ENCODE data around the gene TRAF2. TPM values are rescaled to one million over a fixed set of nuclear protein-coding genes. Genes with fewer than 3 reads are reported as not detected.

The TRAF2 gene
- total RNA-seq, 3 donors from 2014 or later, result 3.4 to 8.9 (median 8.5) TPM

- Histone ChIP-seq H3K4me3 (no peak overlapping the region), H3K9me3 (no peaks in the 10 kb centered on the region), H3K36me3 (no peaks in the 10 kb centered on the region), H3K27ac (no peak overlapping the region), H3K27me3 (no peaks in the 10 kb centered on the region), H3K4me1 (no peaks in the 10 kb centered on the region)
- TF ChIP-seq POLR2A (IDR thresholded peaks at IDR 0.05), result no peak
- no peak for TF ChIP-seq POLR2AphosphoS5 (IDR thresholded peaks at IDR 0.05)
- TF ChIP-seq, protein P1, sequence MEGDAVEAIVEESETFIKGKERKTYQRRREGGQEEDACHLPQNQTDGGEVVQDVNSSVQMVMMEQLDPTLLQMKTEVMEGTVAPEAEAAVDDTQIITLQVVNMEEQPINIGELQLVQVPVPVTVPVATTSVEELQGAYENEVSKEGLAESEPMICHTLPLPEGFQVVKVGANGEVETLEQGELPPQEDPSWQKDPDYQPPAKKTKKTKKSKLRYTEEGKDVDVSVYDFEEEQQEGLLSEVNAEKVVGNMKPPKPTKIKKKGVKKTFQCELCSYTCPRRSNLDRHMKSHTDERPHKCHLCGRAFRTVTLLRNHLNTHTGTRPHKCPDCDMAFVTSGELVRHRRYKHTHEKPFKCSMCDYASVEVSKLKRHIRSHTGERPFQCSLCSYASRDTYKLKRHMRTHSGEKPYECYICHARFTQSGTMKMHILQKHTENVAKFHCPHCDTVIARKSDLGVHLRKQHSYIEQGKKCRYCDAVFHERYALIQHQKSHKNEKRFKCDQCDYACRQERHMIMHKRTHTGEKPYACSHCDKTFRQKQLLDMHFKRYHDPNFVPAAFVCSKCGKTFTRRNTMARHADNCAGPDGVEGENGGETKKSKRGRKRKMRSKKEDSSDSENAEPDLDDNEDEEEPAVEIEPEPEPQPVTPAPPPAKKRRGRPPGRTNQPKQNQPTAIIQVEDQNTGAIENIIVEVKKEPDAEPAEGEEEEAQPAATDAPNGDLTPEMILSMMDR (IDR thresholded peaks at IDR 0.05), result no peak
- no peak for DNase-seq (ENCODE audit: low spot score in 2 of 2)
- intact Hi-C loops (cut with DNase I; ENCODE audit: low total_unique reads), result no loop called here
These were observed 75.8 kb downstream of the TRAF2 start for GRCh38 chr9:136962163-136962562.

- no peaks in the 10 kb centered on the region for H3K36me3 ChIP-seq
- H3K9me3 ChIP-seq, result no peaks in the 10 kb centered on the region
- TF ChIP-seq POLR2A (IDR thresholded peaks at IDR 0.05) (no peak), POLR2AphosphoS5 (IDR thresholded peaks at IDR 0.05) (no peak)
- TF ChIP-seq, protein P1 (IDR thresholded peaks at IDR 0.05), result no peak
- no peak overlapping the region for H3K27ac ChIP-seq
- no peak for DNase-seq (ENCODE audit: low spot score in 2 of 2)
- intact Hi-C loops (cut with DNase I; ENCODE audit: low total_unique reads), result no loop called here
- no peaks in the 10 kb centered on the region for H3K27me3 ChIP-seq
- H3K4me3 ChIP-seq, result no peak overlapping the region
- no peaks in the 10 kb centered on the region for H3K4me1 ChIP-seq
These were observed 76.5 kb downstream of the TRAF2 start for GRCh38 chr9:136962701-136963248.

GRCh38 chr9:136963341-136963740 is 77.0 kb downstream of the TRAF2 start:
- DNase-seq (ENCODE audit: low spot score in 2 of 2), result no peak
- Histone ChIP-seq H3K36me3 (no peaks in the 10 kb centered on the region), H3K27me3 (no peaks in the 10 kb centered on the region), H3K4me1 (no peaks in the 10 kb centered on the region), H3K4me3 (no peak overlapping the region), H3K9me3 (no peaks in the 10 kb centered on the region), H3K27ac (no peak overlapping the region)
- TF ChIP-seq, protein P1 (IDR thresholded peaks at IDR 0.05), result no peak
- TF ChIP-seq POLR2A (IDR thresholded peaks at IDR 0.05), result no peak
- TF ChIP-seq POLR2AphosphoS5 (IDR thresholded peaks at IDR 0.05), result no peak
- intact Hi-C loops (cut with DNase I; ENCODE audit: low total_unique reads), result no loop called here

DNA sequence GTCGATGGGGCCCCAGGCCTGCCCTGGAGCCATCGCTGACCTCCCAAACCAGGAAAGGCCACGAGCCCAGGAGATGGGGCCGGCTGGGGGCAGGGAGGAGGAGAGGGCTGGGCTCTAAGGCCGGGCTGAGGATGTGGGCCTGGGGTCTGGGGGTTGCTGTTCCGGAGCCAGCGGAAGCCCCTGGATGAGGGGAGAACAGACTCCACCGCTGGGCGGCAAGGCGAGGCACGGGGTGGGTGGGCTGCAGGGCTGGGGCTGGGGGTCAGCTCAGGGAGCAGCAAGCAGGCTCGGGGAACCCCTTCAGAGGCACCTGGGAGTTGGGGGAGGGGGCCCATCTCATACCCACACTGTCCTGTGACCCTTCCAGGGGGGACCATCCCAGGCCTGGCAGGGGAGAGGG is 77.4 kb downstream of the TRAF2 start:
- no peak overlapping the region for H3K4me3 ChIP-seq
- no peaks in the 10 kb centered on the region for H3K27me3 ChIP-seq
- intact Hi-C loops (cut with DNase I; ENCODE audit: low total_unique reads), result no loop called here
- no peaks in the 10 kb centered on the region for H3K9me3 ChIP-seq
- TF ChIP-seq POLR2AphosphoS5 (IDR thresholded peaks at IDR 0.05) (no peak), POLR2A (IDR thresholded peaks at IDR 0.05) (no peak)
- TF ChIP-seq, protein P1 (IDR thresholded peaks at IDR 0.05), result no peak
- DNase-seq (ENCODE audit: low spot score in 2 of 2), result no peak
- H3K4me1 ChIP-seq, result no peaks in the 10 kb centered on the region
- H3K36me3 ChIP-seq, result no peaks in the 10 kb centered on the region
- H3K27ac ChIP-seq, result no peak overlapping the region

- TF ChIP-seq, protein P1 (IDR thresholded peaks at IDR 0.05), result no peak
- TF ChIP-seq POLR2AphosphoS5 (IDR thresholded peaks at IDR 0.05) (no peak), POLR2A (IDR thresholded peaks at IDR 0.05) (no peak)
- no peak for DNase-seq (ENCODE audit: low spot score in 2 of 2)
- Histone ChIP-seq H3K27ac (no peak overlapping the region), H3K36me3 (no peaks in the 10 kb centered on the region), H3K4me3 (no peak overlapping the region), H3K9me3 (no peaks in the 10 kb centered on the region), H3K4me1 (no peaks in the 10 kb centered on the region), H3K27me3 (no peaks in the 10 kb centered on the region)
- intact Hi-C loops (cut with DNase I; ENCODE audit: low total_unique reads), result no loop called here
These were observed 77.9 kb downstream of the TRAF2 start for GRCh38 chr9:136964171-136964689.
